Midbrain (tissue), 1 donor: Measurements from ENCODE around the gene RUVBL2.
A peak's percentile ranks its signal among the peaks of the same experiment; 100 is the strongest.
"Not testable (repeated sequence)": the region's sequence is repeated elsewhere in the genome, so short reads cannot be mapped to it uniquely, and the experiment has no call there.

Experiments
- DNase-seq: peaks from one replicate; lab custom pipeline; 2025; lab: John Stamatoyannopoulos, UW

The RUVBL2 gene

DNA sequence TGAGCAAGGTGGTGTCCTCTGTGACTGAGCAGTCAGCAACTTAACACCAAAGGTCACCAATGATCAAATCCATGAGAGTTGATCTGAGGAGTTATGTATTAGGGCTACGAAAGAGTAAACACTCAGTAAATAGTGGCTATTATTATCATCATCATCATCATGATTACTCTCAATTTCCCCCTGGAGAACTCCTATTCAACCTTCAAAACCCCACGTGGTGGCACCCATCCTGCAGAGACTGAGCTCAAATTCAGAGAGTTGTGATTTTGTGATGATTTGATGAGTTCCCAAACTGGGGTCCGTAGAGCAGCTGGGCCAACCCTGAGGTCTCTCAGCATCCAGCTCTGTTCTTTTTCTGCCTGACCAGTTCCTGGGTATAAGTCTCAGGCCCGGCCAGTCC lies 56.1 kb downstream of the RUVBL2 start:
- DNase-seq: not testable (repeated sequence)

DNA sequence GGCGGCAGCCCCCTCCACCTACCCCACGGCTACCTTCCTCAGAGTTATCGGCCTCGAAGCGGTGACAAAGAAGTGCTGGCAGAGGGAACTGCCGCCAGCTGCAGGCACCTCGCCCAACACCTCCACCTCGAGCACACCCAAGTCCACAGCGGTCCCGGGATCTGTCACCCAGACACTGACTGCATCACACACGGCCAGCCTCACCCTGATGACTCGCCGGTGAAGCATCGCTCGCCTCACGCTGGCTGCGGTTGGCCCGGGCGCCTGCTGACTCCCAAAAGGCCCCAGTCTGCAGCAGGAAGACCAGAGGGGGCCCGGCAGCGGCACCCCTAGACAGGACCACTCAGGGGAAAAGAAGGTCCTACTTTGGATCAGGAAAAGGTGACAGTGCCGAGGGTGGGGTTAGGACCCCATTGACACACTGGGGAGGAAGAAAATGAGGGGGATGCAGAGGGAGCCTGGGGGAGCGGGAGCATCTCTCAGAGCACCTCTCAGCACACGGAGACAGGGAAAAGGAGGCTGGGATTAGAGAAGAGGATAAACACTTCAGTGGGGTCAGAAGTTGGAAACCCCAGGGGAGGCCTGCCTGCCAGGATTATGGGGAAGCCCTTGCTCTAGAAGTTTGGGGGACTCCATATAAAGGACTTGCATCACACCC lies 56.8 kb downstream of the RUVBL2 start:
- not testable (repeated sequence) for DNase-seq

DNA sequence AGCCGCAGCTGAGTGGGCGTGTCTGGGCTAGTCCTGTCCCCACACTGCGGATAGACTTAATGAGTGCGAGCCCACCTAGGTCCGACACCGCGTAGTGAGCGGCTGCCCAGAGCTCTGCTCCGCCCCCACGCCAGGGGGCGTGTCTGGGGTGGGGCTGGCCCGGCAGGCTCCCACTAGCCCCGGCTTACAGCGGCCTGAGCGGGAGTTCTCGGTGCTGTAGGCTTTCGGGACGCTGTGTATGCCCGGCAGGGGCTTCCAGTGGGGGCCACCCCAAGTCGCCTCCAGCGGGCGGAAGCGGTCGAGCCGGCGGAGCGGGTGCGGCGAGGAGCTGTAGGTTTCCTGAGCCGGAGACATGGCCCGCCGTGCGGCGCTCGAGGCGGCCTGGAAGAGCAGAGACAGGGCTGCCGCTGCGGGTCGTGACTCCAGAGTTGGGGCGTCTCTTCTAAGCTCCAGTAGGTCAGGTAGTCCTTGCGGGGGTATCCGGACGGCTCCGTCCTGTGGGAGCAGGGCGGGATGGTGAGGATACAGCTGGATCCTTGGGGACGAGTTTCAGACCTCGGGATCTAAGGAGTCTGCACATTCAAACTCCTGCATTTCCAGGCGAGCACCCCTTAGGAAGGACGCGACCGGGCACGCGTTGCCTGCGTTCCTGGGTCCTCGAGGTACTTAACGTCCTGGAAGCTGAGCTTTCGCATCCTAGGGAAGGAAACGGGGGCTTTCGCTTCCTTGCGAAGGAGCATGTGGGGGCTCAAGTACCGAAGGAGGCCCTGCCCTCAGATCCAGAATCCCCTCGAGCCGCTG lies 62.6 kb downstream of the RUVBL2 start:
- DNase-seq: peak; percentile 44

DNA sequence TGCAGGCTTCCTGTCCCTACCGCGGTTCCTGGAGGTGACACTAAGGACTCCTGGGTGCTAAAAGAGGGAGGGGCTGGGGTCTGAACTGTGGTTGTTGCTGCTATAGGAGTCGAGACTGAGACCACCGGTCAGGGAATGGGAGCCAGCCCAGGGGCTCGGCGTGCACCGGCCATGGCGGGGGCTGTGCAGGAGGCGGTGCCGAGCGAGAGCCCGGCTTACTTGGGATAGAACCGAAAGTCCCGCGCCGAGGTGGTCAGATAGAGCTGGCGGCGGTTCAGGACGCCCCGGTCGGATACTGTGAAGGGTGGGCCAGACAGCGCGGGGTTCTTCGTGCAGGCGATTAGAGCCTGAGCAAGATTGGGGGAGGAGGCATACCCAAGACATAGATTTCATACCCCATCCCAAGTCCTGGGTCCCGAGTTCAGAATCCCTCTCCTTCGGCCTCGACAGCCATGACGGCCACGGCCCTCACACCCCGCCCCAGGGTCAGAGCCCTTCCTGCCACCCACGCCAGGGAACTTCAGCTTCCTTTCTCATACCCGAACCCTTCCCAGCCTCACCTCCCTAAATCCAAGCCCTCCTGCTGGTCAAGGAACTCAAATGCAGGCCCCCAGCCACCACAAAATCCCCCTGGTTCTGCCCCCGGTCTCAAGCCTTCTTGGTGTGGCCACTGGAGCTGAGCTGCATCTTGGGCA lies 63.4 kb downstream of the RUVBL2 start:
- not testable (repeated sequence) for DNase-seq

DNA sequence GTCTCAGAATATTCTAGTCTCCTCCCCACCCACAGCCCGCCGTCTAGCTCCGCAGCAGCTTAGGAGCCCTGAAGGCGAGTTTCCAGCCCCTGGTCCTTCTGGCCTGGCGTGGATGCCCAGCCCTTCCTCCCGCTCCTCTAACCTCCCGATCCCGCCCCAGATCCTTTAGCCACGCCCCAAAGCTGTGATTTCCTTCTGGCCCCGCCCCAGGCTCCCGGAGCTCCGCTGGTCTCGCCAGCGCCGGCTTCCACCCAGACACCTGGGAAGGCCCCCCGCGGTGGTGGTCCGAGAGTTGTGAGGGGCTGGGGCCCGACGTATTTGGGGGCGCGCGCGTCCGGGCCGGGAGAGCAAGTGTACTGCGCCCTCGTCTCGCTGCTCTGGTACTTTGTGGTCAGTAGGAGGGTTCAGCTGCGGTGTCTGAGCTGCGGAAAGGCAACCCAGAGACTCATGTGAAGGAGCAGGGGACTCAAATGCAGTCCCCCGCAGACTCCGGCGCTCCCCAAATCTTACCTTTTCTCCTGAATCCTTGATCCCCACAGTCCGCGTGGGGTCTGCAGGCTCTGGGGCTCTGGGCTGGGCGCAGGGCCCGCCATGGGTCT lies 64.0 kb downstream of the RUVBL2 start, which contains the start of gene CGB7:
CGB7 (minus strand) TSS at position 114 of the 599 bp plus-strand sequence. CDS start 2,374 bp downstream, outside the sequence.
- no peak for DNase-seq

DNA sequence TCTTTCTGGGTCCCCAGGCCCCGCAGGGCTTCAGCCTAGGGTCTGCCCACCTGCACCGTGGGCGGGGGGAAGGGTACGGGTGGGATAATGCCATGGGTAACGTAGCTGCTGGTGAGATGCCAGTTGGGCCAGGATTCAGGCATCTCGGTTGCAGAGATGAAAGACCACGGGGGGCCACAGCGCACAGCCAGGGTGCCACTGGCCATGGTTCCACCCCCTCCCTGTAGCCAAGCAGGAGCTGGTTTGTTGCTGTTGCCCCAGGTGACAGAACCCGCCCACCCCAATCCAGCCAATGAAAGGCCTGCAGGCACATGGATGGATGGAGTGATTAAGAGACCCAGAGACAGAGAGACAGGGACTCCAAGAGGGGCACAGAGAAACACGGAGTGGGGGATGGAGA lies 64.9 kb downstream of the RUVBL2 start:
- DNase-seq: no peak

DNA sequence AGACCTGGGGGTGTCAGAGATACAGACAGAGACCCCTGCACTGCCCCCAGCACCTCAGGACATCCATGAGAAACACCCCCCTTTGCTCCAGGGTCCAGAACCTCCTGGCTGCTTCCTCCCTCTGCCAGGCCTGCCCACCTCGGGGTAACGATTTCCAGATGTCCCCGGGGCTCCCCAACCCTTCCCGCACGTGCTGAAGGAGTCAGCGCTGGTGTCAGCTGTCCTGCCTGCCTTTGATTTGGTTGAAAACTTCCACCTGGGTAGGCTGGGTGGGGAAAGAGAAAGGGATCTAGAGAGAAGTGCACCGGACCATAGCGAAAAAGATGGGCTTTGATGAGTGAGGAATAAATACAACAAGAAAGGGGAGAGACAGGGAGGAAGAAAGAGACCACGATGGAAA lies 65.4 kb downstream of the RUVBL2 start:
- no peak for DNase-seq

DNA sequence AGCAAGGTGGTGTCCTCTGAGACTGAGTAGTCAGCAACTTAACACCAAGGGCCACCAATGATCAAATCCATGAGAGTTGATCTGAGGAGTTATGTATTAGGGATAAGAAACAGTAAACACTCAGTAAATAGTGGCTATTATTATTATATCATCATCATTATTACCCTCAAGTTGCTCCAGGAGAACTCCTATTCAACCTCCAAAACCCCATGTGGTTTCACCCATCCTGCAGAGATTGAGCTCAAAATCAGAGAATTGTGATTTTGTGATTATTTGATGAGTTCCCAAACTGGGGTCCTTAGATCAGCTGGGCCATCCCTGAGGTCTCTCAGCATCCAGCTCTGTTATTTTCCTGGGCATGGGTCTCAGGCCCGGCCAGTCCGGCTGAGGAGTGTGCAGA lies 67.3 kb downstream of the RUVBL2 start:
- no peak for DNase-seq

DNA sequence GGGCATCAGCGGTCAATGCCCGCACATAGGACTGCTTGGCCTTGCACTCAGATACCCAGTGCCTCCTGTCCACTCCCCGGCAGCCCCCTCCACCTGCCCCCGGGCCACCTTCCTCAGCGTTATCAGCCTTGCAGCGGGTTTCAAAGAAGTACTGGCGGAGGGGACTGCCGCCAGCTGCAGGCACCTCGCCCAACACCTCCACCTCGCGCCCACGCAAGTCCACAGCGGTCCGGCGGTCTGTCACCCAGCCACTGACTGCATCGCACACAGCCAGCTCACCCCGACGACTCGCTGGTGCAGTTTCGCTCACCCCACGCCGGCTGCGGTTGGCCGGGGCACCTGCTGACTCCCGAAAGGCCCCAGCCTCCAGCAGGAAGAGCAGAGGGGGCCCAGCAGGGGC lies 67.8 kb downstream of the RUVBL2 start:
- DNase-seq: no peak

DNA sequence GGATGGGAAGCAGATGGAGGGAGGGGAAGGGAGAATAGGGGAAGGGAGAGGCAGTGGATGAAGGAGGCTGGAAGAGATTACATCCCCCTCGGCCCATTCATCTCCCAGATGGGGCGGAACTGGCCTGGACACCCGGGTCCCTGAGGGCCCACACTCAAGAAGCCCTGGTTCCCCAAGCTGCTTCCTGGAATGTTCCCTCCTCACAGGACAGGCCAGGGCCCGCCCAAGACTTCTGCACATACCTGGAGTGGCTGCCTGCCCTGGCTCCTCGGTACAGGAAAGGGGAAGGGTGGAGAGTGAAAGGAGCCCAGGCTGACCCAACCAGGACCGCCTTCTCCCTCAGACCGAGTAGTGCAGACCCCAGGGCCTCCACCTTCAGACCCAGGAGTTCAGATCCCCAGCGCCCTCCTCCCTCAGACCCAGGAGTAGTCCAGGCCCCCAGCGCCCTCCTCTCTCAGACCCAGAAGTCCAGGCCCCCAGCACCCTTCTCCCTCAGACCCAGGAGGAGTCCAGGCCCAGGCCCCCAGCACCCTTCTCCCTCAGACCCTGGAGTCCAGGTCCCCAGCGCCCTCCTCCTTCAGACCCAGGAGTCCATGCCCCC lies 70.4 kb downstream of the RUVBL2 start:
- no peak for DNase-seq

DNA sequence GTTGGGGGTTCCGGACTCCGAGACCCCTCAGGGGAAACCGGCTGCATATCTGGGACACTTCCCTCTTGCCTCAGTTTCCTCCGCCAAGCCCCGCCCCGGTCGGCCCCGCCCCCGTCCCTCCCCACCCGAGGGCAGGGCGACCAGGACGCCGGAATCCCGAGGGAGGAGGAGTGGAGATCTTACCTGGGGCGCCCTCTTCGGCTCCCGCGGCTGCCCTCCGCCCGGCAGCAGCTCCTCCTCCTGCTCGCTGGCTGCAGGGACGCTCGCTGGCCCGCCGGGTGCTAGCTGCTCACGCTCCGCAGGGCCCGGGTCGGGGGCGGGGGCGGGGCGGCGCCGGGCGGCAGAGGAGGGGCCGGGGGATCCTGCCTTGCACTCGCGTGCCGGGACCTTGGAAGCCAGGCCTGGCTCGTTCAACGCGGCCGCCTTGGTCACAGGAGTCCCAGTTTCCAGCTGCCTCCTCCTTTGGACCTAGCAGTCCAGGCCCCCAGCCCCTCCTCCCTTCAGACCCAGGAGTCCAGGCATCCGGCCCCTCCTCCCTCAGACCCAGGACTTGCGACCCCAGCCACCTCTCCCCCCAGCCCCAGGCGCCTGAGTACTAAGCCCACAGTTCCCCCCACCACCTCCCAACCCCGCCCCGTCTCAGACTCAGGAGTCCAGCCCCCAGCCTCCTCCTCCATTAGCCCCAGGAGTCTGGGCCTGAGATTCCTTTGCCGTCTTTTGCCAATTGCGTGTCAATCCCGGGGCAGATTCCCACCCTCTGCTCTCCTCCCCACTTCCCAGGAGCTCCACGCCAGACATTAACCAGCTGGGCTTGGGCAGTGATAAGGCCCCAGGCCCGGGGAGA lies 71.3 kb downstream of the RUVBL2 start, which contains the start of gene NTF4:
NTF4 (minus strand) TSS at position 51 of the 844 bp plus-strand sequence. CDS start 2,821 bp downstream, outside the sequence.
- no peak for DNase-seq
